Measurements from ENCODE around the gene BTBD9.

DNA sequence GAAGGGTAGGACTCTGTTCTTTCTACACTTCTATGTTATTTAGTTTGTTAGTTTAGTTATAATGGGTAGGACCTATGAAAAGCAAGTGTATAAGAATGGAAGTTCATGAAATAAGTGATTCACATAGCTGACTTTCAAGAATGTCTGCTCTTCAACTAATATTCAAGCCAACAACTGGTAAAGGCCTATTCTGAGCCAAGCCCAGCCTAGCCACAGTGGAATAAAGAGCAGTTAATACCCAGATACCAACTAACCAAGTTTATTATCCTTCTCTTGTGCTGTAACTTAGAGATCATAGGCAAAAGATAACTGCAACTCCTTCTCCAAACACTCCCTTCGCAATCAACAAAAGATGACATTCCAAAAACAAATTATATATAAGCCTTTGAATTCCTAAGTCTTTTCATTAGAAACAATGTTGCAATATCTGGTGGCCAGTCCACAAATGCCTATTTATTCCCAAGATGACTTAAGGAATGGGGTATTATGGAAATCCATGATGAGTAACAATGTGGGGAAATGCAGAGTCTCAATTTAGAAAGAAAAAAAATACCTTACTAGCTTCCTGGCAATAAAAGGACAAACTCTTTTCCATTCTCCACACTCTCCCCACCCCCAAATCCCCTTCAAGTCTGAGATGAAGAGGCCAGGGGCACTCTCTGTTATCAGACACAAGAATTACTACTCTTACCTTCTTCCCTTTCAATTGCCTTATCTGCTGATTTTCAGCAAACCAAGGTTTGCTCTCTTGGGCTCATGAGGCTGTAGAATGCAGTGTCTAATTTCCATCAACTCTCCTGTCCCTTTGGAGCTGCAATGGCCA is 27.4 kb downstream of the BTBD9 start:
- TF ChIP-seq, protein P1, sequence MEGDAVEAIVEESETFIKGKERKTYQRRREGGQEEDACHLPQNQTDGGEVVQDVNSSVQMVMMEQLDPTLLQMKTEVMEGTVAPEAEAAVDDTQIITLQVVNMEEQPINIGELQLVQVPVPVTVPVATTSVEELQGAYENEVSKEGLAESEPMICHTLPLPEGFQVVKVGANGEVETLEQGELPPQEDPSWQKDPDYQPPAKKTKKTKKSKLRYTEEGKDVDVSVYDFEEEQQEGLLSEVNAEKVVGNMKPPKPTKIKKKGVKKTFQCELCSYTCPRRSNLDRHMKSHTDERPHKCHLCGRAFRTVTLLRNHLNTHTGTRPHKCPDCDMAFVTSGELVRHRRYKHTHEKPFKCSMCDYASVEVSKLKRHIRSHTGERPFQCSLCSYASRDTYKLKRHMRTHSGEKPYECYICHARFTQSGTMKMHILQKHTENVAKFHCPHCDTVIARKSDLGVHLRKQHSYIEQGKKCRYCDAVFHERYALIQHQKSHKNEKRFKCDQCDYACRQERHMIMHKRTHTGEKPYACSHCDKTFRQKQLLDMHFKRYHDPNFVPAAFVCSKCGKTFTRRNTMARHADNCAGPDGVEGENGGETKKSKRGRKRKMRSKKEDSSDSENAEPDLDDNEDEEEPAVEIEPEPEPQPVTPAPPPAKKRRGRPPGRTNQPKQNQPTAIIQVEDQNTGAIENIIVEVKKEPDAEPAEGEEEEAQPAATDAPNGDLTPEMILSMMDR (IDR thresholded peaks at IDR 0.05): no peak
- no peak for TF ChIP-seq POLR2A (IDR thresholded peaks at IDR 0.05)
